Measurements from ENCODE around the gene ZBTB37. TPM values are rescaled to one million over a fixed set of nuclear protein-coding genes. Genes with fewer than 3 reads are reported as not detected.
"Not testable (repeated sequence)": the region's sequence is repeated elsewhere in the genome, so short reads cannot be mapped to it uniquely, and the experiment has no call there.

The ZBTB37 gene
- total RNA-seq (2014; rRNA removed) = 4.3 and 4.9 TPM in 2 replicates
- polyA plus RNA-seq (2012) = 1.4 TPM

- DNase-seq (ENCODE audit: low read depth) = no peak
Observed at GRCh38 chr1:173868266-173869020, at the start of gene ZBTB37. Gene ZBTB37, plus strand, starts transcription at chr1:173868380. Its CDS starts 1,846 bp downstream, at chr1:173870226.

- DNase-seq (ENCODE audit: low read depth) = no peak
Observed at GRCh38 chr1:173818459-173818858, 49.7 kb upstream of the ZBTB37 start.

GRCh38 chr1:173821680-173822079 lies 46.5 kb upstream of the ZBTB37 start:
- DNase-seq (ENCODE audit: low read depth) = no peak

GRCh38 chr1:173823781-173824314 lies 44.3 kb upstream of the ZBTB37 start:
- no peak for DNase-seq (ENCODE audit: low read depth)

- DNase-seq (ENCODE audit: low read depth) = peak; percentile 98
Observed at GRCh38 chr1:173824315-173825081, 43.7 kb upstream of the ZBTB37 start, which contains the start of the genes CENPL and DARS2. Gene CENPL, minus strand, starts transcription at chr1:173824883. Its CDS starts 13,584 bp downstream, at chr1:173811299. Gene DARS2, plus strand, starts transcription at chr1:173824673. Its CDS starts 557 bp downstream, at chr1:173825230.

- DNase-seq (ENCODE audit: low read depth) = no peak
Observed at GRCh38 chr1:173827611-173828010, 40.6 kb upstream of the ZBTB37 start.

GRCh38 chr1:173832748-173833147 lies 35.4 kb upstream of the ZBTB37 start:
- no peak for DNase-seq (ENCODE audit: low read depth)

GRCh38 chr1:173852105-173852504 lies 16.1 kb upstream of the ZBTB37 start:
- no peak for DNase-seq (ENCODE audit: low read depth)

- no peak for DNase-seq (ENCODE audit: low read depth)
Observed at GRCh38 chr1:173853074-173853473, 15.1 kb upstream of the ZBTB37 start.

GRCh38 chr1:173856014-173856413 lies 12.2 kb upstream of the ZBTB37 start:
- DNase-seq (ENCODE audit: low read depth) = no peak

- DNase-seq (ENCODE audit: low read depth) = no peak
Observed at GRCh38 chr1:173856903-173857302, 11.3 kb upstream of the ZBTB37 start.

GRCh38 chr1:173857363-173857917 lies 10.7 kb upstream of the ZBTB37 start:
- no peak for DNase-seq (ENCODE audit: low read depth)

- DNase-seq (ENCODE audit: low read depth) = not testable (repeated sequence)
Observed at GRCh38 chr1:173859547-173859946, 8.6 kb upstream of the ZBTB37 start.

GRCh38 chr1:173860065-173860464 lies 8.1 kb upstream of the ZBTB37 start:
- no peak for DNase-seq (ENCODE audit: low read depth)

- no peak for DNase-seq (ENCODE audit: low read depth)
Observed at GRCh38 chr1:173861731-173862145, 6.4 kb upstream of the ZBTB37 start.

- peak; percentile 17 for DNase-seq (ENCODE audit: low read depth)
Observed at GRCh38 chr1:173862146-173862768, 5.9 kb upstream of the ZBTB37 start.

GRCh38 chr1:173862769-173863223 lies 5.4 kb upstream of the ZBTB37 start:
- DNase-seq (ENCODE audit: low read depth) = no peak

GRCh38 chr1:173863224-173864161 lies 4.7 kb upstream of the ZBTB37 start:
- no peak for DNase-seq (ENCODE audit: low read depth)

- DNase-seq (ENCODE audit: low read depth) = peak; percentile 18
Observed at GRCh38 chr1:173864179-173864867, 3.9 kb upstream of the ZBTB37 start.

All from LHCN-M2 (cell line).